ENCODE measurements around the gene ADM5. TPM values are rescaled to one million over a fixed set of nuclear protein-coding genes. Genes with fewer than 3 reads are reported as not detected.

ADM5 gene
- total and polyA plus RNA-seq, 8 donors, result 0.28 to 2.5 (median 0.66) TPM

DNA sequence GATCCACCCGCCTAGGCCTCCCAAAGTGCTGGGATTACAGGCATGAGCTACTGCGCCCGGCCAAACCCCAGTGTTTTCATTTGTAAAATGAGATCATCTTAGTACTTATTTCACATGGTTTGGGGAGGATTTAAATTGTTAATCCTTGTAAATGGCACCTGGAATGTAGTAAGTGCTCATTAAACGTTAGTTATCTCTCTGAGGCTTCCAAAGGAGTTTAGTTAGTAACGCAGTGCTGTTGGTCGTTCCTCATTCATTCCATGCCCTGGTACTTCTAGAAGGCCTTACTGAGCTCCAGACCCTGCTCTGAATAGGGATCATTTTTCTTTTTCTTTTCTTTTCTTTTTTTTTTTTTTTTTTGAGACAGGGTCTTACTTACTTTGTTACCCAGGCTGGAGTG, 6.7 kb downstream of the ADM5 start:
- no peak for TF ChIP-seq CTCF (IDR thresholded peaks at IDR 0.05)
- 79 to 85% methylated on average over 6 of the region's 6 CpGs for WGBS, 2 donors
- no peak overlapping the region for H3K4me3 ChIP-seq
- no peaks in the 10 kb centered on the region for H3K27me3 ChIP-seq
- no peak for FAIRE-seq
- intact Hi-C loops (cut with DNase I), result no loop called here
- H3K36me3 ChIP-seq, result no peaks in the 10 kb centered on the region
- no peak for DNase-seq
- no peaks in the 10 kb centered on the region for H3K9me3 ChIP-seq
- ATAC-seq, result no peak
- H3K27ac ChIP-seq, result no peak overlapping the region
- H3K4me1 ChIP-seq, result no peaks in the 10 kb centered on the region

GRCh38 chr19:49696865-49697264, 7.5 kb downstream of the ADM5 start:
- H3K36me3 ChIP-seq, result no peaks in the 10 kb centered on the region
- intact Hi-C loops (cut with DNase I), result no loop called here
- TF ChIP-seq CTCF (IDR thresholded peaks at IDR 0.05), result no peak
- FAIRE-seq, result no peak
- no peak for ATAC-seq
- no peaks in the 10 kb centered on the region for H3K27me3 ChIP-seq
- 78 to 82% methylated on average over 7 of the region's 7 CpGs for WGBS, 2 donors
- H3K9me3 ChIP-seq, result no peaks in the 10 kb centered on the region
- H3K4me1 ChIP-seq, result no peaks in the 10 kb centered on the region
- DNase-seq, result no peak
- H3K27ac ChIP-seq, result no peak overlapping the region
- H3K4me3 ChIP-seq, result no peak overlapping the region

DNA sequence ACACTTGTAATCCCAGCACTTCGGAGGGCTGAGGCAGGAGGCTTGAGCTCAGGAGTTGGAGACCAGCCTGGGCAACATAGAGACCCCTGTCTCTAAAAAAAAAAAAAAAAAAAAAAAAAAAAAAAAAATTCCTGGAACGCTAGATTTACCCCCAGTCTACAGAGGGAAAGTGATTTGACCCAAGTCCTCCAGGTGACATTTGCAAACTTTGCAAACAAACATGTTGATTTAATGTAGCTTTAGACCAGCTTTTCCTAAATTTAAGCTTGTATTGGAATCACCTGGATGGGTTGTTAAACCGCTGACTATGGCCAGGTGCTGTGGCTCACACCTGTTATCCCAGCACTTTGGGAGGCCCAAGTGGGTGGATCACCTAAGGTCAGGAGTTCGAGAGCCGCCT, 10.0 kb downstream of the ADM5 start:
- no peak for TF ChIP-seq CTCF (IDR thresholded peaks at IDR 0.05)
- no peaks in the 10 kb centered on the region for H3K9me3 ChIP-seq
- intact Hi-C loops (cut with DNase I), result no loop called here
- 76 to 91% methylated on average over 5 of the region's 5 CpGs for WGBS, 2 donors
- ATAC-seq (no peak), DNase-seq (no peak), FAIRE-seq (no peak)
- no peak overlapping the region for H3K4me3 ChIP-seq
- H3K27me3 ChIP-seq, result no peaks in the 10 kb centered on the region
- no peaks in the 10 kb centered on the region for H3K4me1 ChIP-seq
- H3K36me3 ChIP-seq, result no peaks in the 10 kb centered on the region
- no peak overlapping the region for H3K27ac ChIP-seq

DNA sequence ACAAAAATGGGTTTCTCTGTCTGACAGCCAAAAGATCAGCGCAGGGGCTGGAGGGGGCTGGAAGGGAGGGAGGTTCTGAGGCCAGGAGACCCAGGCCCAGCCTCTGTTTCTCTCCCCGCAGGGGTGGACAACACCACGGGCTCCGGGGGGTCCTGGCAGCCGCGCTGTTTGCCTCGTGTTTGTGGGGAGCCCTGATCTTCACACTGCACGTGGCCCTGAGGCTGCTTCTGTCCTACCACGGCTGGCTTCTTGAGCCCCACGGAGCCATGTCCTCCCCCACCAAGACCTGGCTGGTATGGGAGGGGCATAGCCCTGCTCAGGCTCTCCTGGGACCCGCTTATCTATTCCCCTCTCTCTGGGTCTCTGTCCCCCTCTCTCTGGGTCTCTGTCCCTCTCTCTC, 11.2 kb downstream of the ADM5 start:
- 45 to 52% methylated on average over 11 of the region's 11 CpGs for WGBS, 2 donors
- no peak overlapping the region for H3K27ac ChIP-seq
- H3K9me3 ChIP-seq, result no peaks in the 10 kb centered on the region
- intact Hi-C loops (cut with DNase I), result no loop called here
- ATAC-seq (no peak), FAIRE-seq (no peak), DNase-seq (no peak)
- H3K27me3 ChIP-seq, result no peaks in the 10 kb centered on the region
- TF ChIP-seq CTCF (IDR thresholded peaks at IDR 0.05), result no peak
- H3K4me1 ChIP-seq, result no peaks in the 10 kb centered on the region
- no peak overlapping the region for H3K4me3 ChIP-seq
- H3K36me3 ChIP-seq, result no peaks in the 10 kb centered on the region

GRCh38 chr19:49701271-49701786, 11.9 kb downstream of the ADM5 start:
- DNase-seq (no peak), ATAC-seq (no peak), FAIRE-seq (no peak)
- intact Hi-C loops (cut with DNase I), result no loop called here
- H3K27ac ChIP-seq, result no peak overlapping the region
- H3K27me3 ChIP-seq, result no peaks in the 10 kb centered on the region
- 20 to 24% methylated on average over 40 of the region's 40 CpGs for WGBS, 2 donors
- no peak for TF ChIP-seq CTCF (IDR thresholded peaks at IDR 0.05)
- no peaks in the 10 kb centered on the region for H3K9me3 ChIP-seq
- H3K4me3 ChIP-seq, result no peak overlapping the region
- no peaks in the 10 kb centered on the region for H3K4me1 ChIP-seq
- no peaks in the 10 kb centered on the region for H3K36me3 ChIP-seq

Measured in pancreas (tissue), 10 donors.